PFSK-1 (cell line): ENCODE results near the gene FAM222A.

Experiments used
- FOXP2 ChIP-seq: optimal IDR thresholded peaks from 2 replicates; pipeline ENCODE3; 2011; ENCODE audit warnings: borderline replicate concordance, control low read depth, inconsistent platforms; ENCODE audit not compliant: insufficient read depth; ENCODE audit errors: extremely low read length, extremely low read depth
- POLR2AphosphoS5 ChIP-seq: IDR thresholded peaks from 2 replicates; pipeline ENCODE4 v1.6.1; 2012; ENCODE audit warnings: low read depth, mild to moderate bottlenecking, control low read depth, low read length, moderate library complexity
- REST ChIP-seq, 2 experiments: IDR thresholded peaks; 2 replicates each; pipeline versions ENCODE4 v1.6.1 to v1.8.0; 2011 to 2012; ENCODE audit warnings: low read depth in 2 of 2, low read length in 2 of 2, control low read depth in 1 of 2, inconsistent platforms in 1 of 2, mild to moderate bottlenecking in 1 of 2, moderate library complexity in 1 of 2; ENCODE audit not compliant: insufficient read depth in 1 of 2
- SIN3A ChIP-seq: IDR thresholded peaks from 2 replicates; pipeline ENCODE4 v1.6.1; 2012; ENCODE audit warnings: mild to moderate bottlenecking, low read length, moderate library complexity, borderline replicate concordance; ENCODE audit not compliant: insufficient read depth
- TAF1 ChIP-seq: IDR thresholded peaks from 2 replicates; pipeline ENCODE4 v1.6.1; 2012; ENCODE audit warnings: low read length, control low read depth, borderline replicate concordance; ENCODE audit not compliant: insufficient read depth

The FAM222A gene

GRCh38 chr12:109685574-109686447 lies 27.8 kb upstream of the FAM222A start:
- TF ChIP-seq TAF1 (no peak), POLR2AphosphoS5 (no peak), SIN3A (no peak), FOXP2 (no peak), REST (IDR thresholded peaks at IDR 0.05; ENCODE audit: insufficient read depth in 1 of 2, low read depth in 2 of 2, low read length in 2 of 2) (no peak)

GRCh38 chr12:109686523-109686922 lies 27.1 kb upstream of the FAM222A start:
- TF ChIP-seq SIN3A: no peak
- TF ChIP-seq FOXP2: no peak
- no peak for TF ChIP-seq REST (IDR thresholded peaks at IDR 0.05; ENCODE audit: insufficient read depth in 1 of 2, low read depth in 2 of 2, low read length in 2 of 2)
- no peak for TF ChIP-seq POLR2AphosphoS5
- TF ChIP-seq TAF1: no peak

- TF ChIP-seq TAF1 (no peak), POLR2AphosphoS5 (no peak), SIN3A (no peak), REST (IDR thresholded peaks at IDR 0.05; ENCODE audit: insufficient read depth in 1 of 2, low read depth in 2 of 2, low read length in 2 of 2) (no peak), FOXP2 (no peak)
Observed at GRCh38 chr12:109687250-109687649, 26.4 kb upstream of the FAM222A start.

- TF ChIP-seq TAF1 (no peak), POLR2AphosphoS5 (no peak), SIN3A (no peak), FOXP2 (no peak), REST (IDR thresholded peaks at IDR 0.05; ENCODE audit: insufficient read depth in 1 of 2, low read depth in 2 of 2, low read length in 2 of 2) (no peak)
Observed at GRCh38 chr12:109689426-109689825, 24.2 kb upstream of the FAM222A start.
